GM12891 (cell line): ENCODE measurements around the gene PCSK6.

Source experiments
- PAX5 ChIP-seq: IDR thresholded peaks from 2 replicates; pipeline ENCODE4 v1.6.1; 2011; ENCODE audit warnings: low read length, moderate library complexity, mild to moderate bottlenecking; ENCODE audit not compliant: insufficient read depth, severe bottlenecking
- POLR2A ChIP-seq: IDR thresholded peaks from 2 replicates; pipeline ENCODE4 v1.6.1; 2011; ENCODE audit warnings: low read depth, low read length, control low read depth
- POLR2AphosphoS5 ChIP-seq: IDR thresholded peaks from 2 replicates; pipeline ENCODE4 v1.6.1; 2011; ENCODE audit warnings: low read depth, low read length, control low read depth
- SPI1 ChIP-seq: IDR thresholded peaks from 2 replicates; pipeline ENCODE4 v1.6.1; 2011; ENCODE audit warnings: low read depth, low read length, control low read depth
- TAF1 ChIP-seq: IDR thresholded peaks from 2 replicates; pipeline ENCODE4 v1.6.1; 2011; ENCODE audit warnings: low read depth, low read length, control low read depth

DNA sequence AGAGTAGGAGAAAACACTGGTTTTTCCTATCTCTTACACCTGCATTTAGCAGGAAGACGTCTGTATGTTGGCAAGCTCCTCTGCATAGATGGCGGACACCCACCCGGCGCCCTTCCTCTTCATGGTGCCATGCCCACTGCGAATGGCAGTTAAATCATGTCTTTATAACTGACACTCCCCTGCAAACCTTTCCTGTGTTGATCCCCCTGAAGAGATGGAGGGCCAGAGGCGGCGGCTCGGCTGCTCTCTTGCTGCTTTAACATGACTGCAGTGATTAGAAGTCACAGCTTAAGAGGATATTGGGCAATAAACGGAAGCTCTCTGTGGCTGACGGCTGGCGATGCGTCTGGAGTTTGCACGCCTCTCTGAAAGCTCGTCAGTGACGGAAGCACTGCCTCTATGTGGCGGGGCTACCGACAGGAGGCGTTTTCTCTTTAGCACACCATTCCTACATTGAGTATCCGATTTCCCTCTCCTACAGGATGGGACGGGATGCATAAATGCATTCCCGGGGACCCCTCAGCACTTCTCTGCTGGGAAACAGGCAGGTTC lies 168.9 kb downstream of the PCSK6 start:
- TF ChIP-seq POLR2A (no peak), POLR2AphosphoS5 (no peak), SPI1 (no peak), TAF1 (no peak), PAX5 (no peak)
